ENCODE measurements around the gene PCDHGB4.
A peak's percentile ranks its signal among the peaks of the same experiment; 100 is the strongest.
"Not testable (repeated sequence)": the region's sequence is repeated elsewhere in the genome, so short reads cannot be mapped to it uniquely, and the experiment has no call there.

PCDHGB4 gene

GRCh38 chr5:141402553-141403243 is 15.2 kb downstream of the PCDHGB4 start, which contains the start of gene PCDHGA9:
PCDHGA9 (plus strand) TSS chr5:141402778; CDS start chr5:141402953, 175 bp downstream.
- no peak for DNase-seq

GRCh38 chr5:141403387-141403786 is 15.9 kb downstream of the PCDHGB4 start:
- DNase-seq: no peak

GRCh38 chr5:141407790-141408505 is 20.4 kb downstream of the PCDHGB4 start, which contains the start of gene PCDHGB6:
PCDHGB6 (plus strand) TSS chr5:141408021; CDS start chr5:141408203, 182 bp downstream.
- DNase-seq: peak; percentile 44 to 53

- no peak for DNase-seq
Observed at GRCh38 chr5:141409598-141410306, 22.3 kb downstream of the PCDHGB4 start.

GRCh38 chr5:141411575-141411974 is 24.1 kb downstream of the PCDHGB4 start:
- DNase-seq: no peak

- DNase-seq: peak; percentile 59 to 67
Observed at GRCh38 chr5:141412854-141413539, 25.5 kb downstream of the PCDHGB4 start, which contains the start of gene PCDHGA10. PCDHGA10 (plus strand) TSS chr5:141412987; CDS start chr5:141413176, 189 bp downstream.

- DNase-seq: no peak
Observed at GRCh38 chr5:141413540-141414069, 26.1 kb downstream of the PCDHGB4 start.

- not testable (repeated sequence) for DNase-seq
Observed at GRCh38 chr5:141414548-141415274, 27.2 kb downstream of the PCDHGB4 start.

- not testable (repeated sequence) for DNase-seq
Observed at GRCh38 chr5:141415275-141415618, 27.7 kb downstream of the PCDHGB4 start.

- peak; percentile 61 to 68 for DNase-seq
Observed at GRCh38 chr5:141417494-141418172, 30.1 kb downstream of the PCDHGB4 start, which contains the start of gene PCDHGB7. PCDHGB7 (plus strand) TSS chr5:141417677; CDS start chr5:141417860, 183 bp downstream.

- DNase-seq: no peak
Observed at GRCh38 chr5:141419074-141419880, 31.8 kb downstream of the PCDHGB4 start.

- DNase-seq: peak; percentile 62
Observed at GRCh38 chr5:141420855-141421488, 33.5 kb downstream of the PCDHGB4 start, which contains the start of gene PCDHGA11. PCDHGA11 (plus strand) TSS chr5:141421051; CDS start chr5:141421228, 177 bp downstream.

GRCh38 chr5:141421489-141421855 is 34.0 kb downstream of the PCDHGB4 start:
- DNase-seq: no peak

- no peak for DNase-seq
Observed at GRCh38 chr5:141422742-141423291, 35.3 kb downstream of the PCDHGB4 start.

- DNase-seq: no peak
Observed at GRCh38 chr5:141427783-141428426, 40.4 kb downstream of the PCDHGB4 start.

GRCh38 chr5:141430332-141431113 is 43.0 kb downstream of the PCDHGB4 start, which contains the start of gene PCDHGA12:
PCDHGA12 (plus strand) TSS chr5:141430507; CDS start chr5:141430760, 253 bp downstream.
- DNase-seq: no peak

GRCh38 chr5:141431286-141431685 is 43.8 kb downstream of the PCDHGB4 start:
- no peak for DNase-seq

- DNase-seq: not testable (repeated sequence)
Observed at GRCh38 chr5:141432308-141432707, 44.8 kb downstream of the PCDHGB4 start.
